ENCODE data around the gene TLK2.
"Not testable (repeated sequence)": the region's sequence is repeated elsewhere in the genome, so short reads cannot be mapped to it uniquely, and the experiment has no call there.

TLK2 gene

GRCh38 chr17:62560971-62561370, 82.3 kb downstream of the TLK2 start:
- H3K4me3 Mint-ChIP-seq, H3K9me3 Mint-ChIP-seq, H3K27me3 Mint-ChIP-seq, ATAC-seq, H3K27ac Mint-ChIP-seq, DNase-seq: not testable (repeated sequence)
- H3K36me3 Mint-ChIP-seq (ENCODE audit: low read depth) = peaks cover 40% of the 10 kb centered on the region
- H3K4me1 Mint-ChIP-seq = peaks cover 13% of the 10 kb centered on the region

GRCh38 chr17:62562656-62563055, 84.0 kb downstream of the TLK2 start:
- Mint-ChIP-seq H3K27me3 (no peaks in the 10 kb centered on the region), H3K4me3 (no peak overlapping the region), H3K4me1 (peaks cover 14% of the 10 kb centered on the region), H3K9me3 (no peaks in the 10 kb centered on the region), H3K36me3 (ENCODE audit: low read depth) (peaks cover 44% of the 10 kb centered on the region), H3K27ac (no peak overlapping the region)
- DNase-seq (no peak), ATAC-seq (no peak)

DNA sequence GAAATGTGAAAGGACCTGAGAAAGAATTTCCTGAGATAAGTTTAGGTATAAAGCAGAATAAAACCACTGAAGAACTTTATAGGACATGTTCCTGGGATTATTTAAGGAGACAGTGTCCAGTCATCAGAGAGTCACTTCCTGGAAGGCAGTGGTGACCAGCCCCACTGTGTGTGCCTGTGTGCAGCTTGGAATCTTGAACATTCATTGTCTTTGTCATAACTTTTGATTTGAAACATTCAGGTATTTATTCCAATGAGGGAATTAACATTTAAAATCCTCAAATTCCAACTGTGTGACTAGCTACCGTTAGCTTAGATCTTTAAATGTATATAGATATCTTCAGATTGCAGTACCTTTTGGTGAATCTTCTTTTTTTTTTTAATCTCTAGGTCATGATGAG, 87.2 kb downstream of the TLK2 start:
- no peak overlapping the region for H3K4me3 Mint-ChIP-seq
- DNase-seq = no peak
- H3K27me3 Mint-ChIP-seq = no peaks in the 10 kb centered on the region
- H3K4me1 Mint-ChIP-seq = peaks cover 14% of the 10 kb centered on the region
- ATAC-seq = no peak
- H3K36me3 Mint-ChIP-seq (ENCODE audit: low read depth) = peaks cover 36% of the 10 kb centered on the region
- H3K27ac Mint-ChIP-seq = no peak overlapping the region
- H3K9me3 Mint-ChIP-seq = no peaks in the 10 kb centered on the region

GRCh38 chr17:62566996-62567578, 88.5 kb downstream of the TLK2 start:
- Mint-ChIP-seq H3K27ac (no peak overlapping the region), H3K4me3 (no peak overlapping the region), H3K4me1 (peaks cover 14% of the 10 kb centered on the region), H3K36me3 (ENCODE audit: low read depth) (peaks cover 33% of the 10 kb centered on the region), H3K9me3 (no peaks in the 10 kb centered on the region), H3K27me3 (no peaks in the 10 kb centered on the region)
- DNase-seq (no peak), ATAC-seq (no peak)

DNA sequence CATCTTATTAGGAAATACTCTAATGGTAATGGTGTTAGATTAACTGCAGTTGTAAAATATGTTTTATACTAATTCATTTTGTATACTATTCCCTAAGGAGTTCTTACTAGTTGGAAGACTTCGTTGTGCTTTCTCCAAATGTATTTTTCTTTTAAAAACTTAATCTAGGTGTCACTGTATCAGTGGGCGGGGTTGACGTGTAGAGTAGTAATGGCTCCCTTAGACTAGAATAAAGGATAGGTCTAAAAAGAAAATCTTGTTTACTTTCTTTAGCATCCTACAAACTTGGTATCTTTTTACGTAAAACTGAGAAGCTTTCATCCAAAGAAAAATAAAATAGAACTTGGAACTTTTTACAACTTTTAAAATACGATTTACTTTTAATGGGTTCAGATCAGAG, 93.9 kb downstream of the TLK2 start:
- Mint-ChIP-seq H3K9me3 (no peaks in the 10 kb centered on the region), H3K27me3 (no peaks in the 10 kb centered on the region), H3K4me3 (no peak overlapping the region), H3K27ac (peak overlapping the region; percentile 76), H3K4me1 (peaks cover 9% of the 10 kb centered on the region), H3K36me3 (ENCODE audit: low read depth) (peaks cover 17% of the 10 kb centered on the region)
- DNase-seq (no peak), ATAC-seq (no peak)

GRCh38 chr17:62572888-62573401, 94.3 kb downstream of the TLK2 start:
- peaks cover 19% of the 10 kb centered on the region for H3K36me3 Mint-ChIP-seq (ENCODE audit: low read depth)
- peaks cover 9% of the 10 kb centered on the region for H3K4me1 Mint-ChIP-seq
- H3K27me3 Mint-ChIP-seq = no peaks in the 10 kb centered on the region
- H3K9me3 Mint-ChIP-seq = no peaks in the 10 kb centered on the region
- no peak overlapping the region for H3K4me3 Mint-ChIP-seq
- peak overlapping the region; percentile 76 for H3K27ac Mint-ChIP-seq
- no peak for ATAC-seq
- DNase-seq = no peak

DNA sequence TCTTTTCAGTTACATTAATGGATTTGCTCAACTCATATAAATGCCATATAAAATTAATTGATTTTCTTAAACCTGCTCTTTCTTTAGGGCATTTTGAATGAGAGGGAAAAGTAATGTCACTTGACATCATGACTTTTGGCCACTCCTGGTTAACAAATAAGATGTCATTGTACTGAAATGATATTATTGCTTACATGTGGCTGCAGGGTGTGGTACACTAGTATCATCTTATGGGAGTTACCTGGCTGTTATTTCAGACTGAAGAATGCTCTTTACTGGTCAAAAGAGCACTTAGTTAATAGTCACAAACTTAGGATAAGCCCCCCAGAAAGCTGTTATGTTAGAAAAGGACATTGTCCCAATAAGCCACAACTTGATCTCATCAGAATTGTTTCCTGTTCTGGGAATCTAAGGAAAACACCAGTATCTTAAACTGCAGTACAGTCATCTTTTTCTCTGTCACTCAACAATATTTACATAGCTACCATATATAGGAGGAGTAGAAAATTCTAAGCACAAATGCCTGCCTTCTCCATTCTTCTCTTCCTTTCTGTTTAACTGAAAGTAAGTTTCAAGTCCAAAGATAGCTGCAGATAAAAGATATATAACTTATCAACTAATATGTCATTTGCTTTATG, 95.0 kb downstream of the TLK2 start:
- DNase-seq (no peak), ATAC-seq (no peak)
- Mint-ChIP-seq H3K4me1 (peaks cover 13% of the 10 kb centered on the region), H3K27ac (peak overlapping the region; percentile 76), H3K36me3 (ENCODE audit: low read depth) (peaks cover 22% of the 10 kb centered on the region), H3K9me3 (no peaks in the 10 kb centered on the region), H3K27me3 (no peaks in the 10 kb centered on the region), H3K4me3 (no peak overlapping the region)

DNA sequence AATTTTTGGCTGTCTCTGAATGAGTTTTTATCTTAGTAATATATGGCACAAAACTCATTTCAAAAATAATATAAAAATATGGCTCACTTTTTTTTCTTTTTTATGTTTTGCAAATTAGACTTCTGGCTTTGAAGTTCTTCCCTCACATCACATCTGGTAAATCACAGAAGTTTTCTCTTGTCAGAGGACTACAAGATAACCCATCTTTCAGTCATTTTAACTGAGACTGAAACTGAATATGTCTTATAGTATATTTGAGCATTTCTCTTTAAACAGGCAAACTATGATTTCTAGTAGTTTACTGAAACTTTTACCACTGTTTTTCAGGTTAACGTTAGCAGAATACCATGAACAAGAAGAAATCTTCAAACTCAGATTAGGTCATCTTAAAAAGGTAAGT, 97.8 kb downstream of the TLK2 start:
- ATAC-seq = no peak
- no peaks in the 10 kb centered on the region for H3K27me3 Mint-ChIP-seq
- no peaks in the 10 kb centered on the region for H3K9me3 Mint-ChIP-seq
- peaks cover 23% of the 10 kb centered on the region for H3K4me1 Mint-ChIP-seq
- DNase-seq = no peak
- no peak overlapping the region for H3K4me3 Mint-ChIP-seq
- H3K36me3 Mint-ChIP-seq (ENCODE audit: low read depth) = peaks cover 40% of the 10 kb centered on the region
- no peak overlapping the region for H3K27ac Mint-ChIP-seq

GRCh38 chr17:62578757-62579487, 100.3 kb downstream of the TLK2 start:
- Mint-ChIP-seq H3K27me3 (no peaks in the 10 kb centered on the region), H3K4me1 (peaks cover 22% of the 10 kb centered on the region), H3K4me3 (peak overlapping the region; percentile 6), H3K9me3 (no peaks in the 10 kb centered on the region), H3K36me3 (ENCODE audit: low read depth) (peaks cover 50% of the 10 kb centered on the region), H3K27ac (peak overlapping the region; percentile 61)
- ATAC-seq = peak; percentile 88
- no peak for DNase-seq

DNA sequence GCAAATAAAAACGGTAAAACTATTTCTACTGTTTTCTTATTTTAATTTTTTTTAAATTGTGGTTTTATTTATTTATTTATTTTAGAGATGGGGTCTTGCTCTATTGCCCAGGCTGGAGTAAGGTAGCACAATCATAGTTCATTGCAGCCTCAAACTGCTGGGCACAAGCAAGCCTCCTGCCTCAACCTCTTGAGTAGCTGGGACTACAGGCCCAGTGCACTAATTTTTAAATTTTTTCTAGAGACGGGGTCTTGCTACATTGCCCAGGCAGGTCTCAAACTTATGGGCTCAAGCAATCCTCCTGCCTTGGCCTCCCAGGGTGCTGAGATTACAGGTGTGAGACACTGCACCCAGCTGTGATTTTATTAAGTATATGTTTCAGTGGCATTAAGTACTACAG, 102.3 kb downstream of the TLK2 start:
- peaks cover 46% of the 10 kb centered on the region for H3K36me3 Mint-ChIP-seq (ENCODE audit: low read depth)
- DNase-seq (no peak), ATAC-seq (no peak)
- H3K27me3 Mint-ChIP-seq = no peaks in the 10 kb centered on the region
- no peaks in the 10 kb centered on the region for H3K9me3 Mint-ChIP-seq
- H3K4me3 Mint-ChIP-seq = no peak overlapping the region
- peaks cover 22% of the 10 kb centered on the region for H3K4me1 Mint-ChIP-seq
- H3K27ac Mint-ChIP-seq = no peak overlapping the region

DNA sequence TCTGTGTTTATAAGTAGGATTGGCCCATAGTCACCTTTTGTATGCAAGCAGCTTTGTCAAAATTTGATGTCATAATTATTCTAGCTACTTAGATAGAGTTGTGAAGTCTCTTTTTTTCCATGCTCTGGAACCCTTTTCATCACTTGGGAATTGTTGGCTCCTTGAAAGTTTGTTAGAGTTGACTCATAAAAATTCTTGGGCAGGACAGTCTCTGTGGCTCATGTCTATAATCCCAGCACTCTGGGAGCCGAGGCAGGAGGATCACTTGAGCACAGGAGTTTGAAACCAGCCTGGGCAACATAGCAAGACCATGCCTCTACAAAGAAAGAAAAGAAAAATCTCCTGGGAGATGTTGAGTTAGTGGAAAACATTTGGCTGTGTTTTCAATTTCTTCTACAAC, 103.1 kb downstream of the TLK2 start:
- no peaks in the 10 kb centered on the region for H3K9me3 Mint-ChIP-seq
- no peaks in the 10 kb centered on the region for H3K27me3 Mint-ChIP-seq
- H3K4me3 Mint-ChIP-seq = no peak overlapping the region
- H3K36me3 Mint-ChIP-seq (ENCODE audit: low read depth) = peaks cover 46% of the 10 kb centered on the region
- no peak for DNase-seq
- no peak for ATAC-seq
- H3K4me1 Mint-ChIP-seq = peaks cover 22% of the 10 kb centered on the region
- no peak overlapping the region for H3K27ac Mint-ChIP-seq

GRCh38 chr17:62587554-62587953, 108.9 kb downstream of the TLK2 start:
- H3K9me3 Mint-ChIP-seq = no peaks in the 10 kb centered on the region
- peaks cover 4% of the 10 kb centered on the region for H3K4me1 Mint-ChIP-seq
- no peaks in the 10 kb centered on the region for H3K27me3 Mint-ChIP-seq
- no peak overlapping the region for H3K27ac Mint-ChIP-seq
- no peak overlapping the region for H3K4me3 Mint-ChIP-seq
- DNase-seq = no peak
- H3K36me3 Mint-ChIP-seq (ENCODE audit: low read depth) = peaks cover 20% of the 10 kb centered on the region
- no peak for ATAC-seq

DNA sequence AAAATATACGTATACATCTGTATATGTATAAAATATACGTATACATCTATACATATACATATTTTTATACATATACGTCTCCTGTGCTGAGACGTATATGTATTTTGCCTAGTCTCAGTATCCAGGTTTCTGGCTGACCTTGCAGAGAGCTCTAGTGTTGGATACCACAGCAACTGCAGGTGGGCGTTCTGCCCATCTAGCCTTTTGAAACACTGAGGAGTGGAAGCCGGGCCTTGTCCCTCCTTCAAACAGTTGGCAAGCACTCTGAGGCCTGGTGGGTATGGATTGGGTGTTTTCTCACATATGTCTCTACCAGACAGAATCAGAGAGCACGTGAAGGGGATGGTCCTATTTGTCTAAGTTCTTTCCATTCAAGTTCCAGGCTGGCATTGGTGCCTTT, 109.5 kb downstream of the TLK2 start:
- Mint-ChIP-seq H3K4me1 (no peaks in the 10 kb centered on the region), H3K9me3 (no peaks in the 10 kb centered on the region), H3K4me3 (no peak overlapping the region), H3K27me3 (no peaks in the 10 kb centered on the region), H3K27ac (no peak overlapping the region), H3K36me3 (ENCODE audit: low read depth) (peaks cover 20% of the 10 kb centered on the region)
- DNase-seq = no peak
- no peak for ATAC-seq

DNA sequence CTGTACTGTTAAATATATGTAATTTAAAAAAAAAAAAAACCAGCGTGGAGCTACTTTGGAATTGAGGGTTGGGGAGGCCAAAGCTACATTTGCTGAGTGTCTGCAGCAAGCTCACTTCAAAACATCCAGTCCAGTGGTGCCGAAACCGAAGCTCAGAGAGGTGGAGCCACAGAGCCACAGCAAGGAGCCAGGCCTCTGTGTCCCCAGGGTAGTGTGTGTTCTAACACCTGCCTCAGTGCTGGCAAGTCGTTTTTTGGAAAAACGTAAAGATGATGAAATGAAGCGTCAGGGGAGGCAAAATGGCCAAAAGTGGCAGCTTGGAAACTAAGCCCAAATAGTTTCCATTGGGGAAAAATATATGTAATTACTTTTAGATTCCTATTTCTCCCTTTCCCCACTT, 112.7 kb downstream of the TLK2 start:
- Mint-ChIP-seq H3K4me1 (no peaks in the 10 kb centered on the region), H3K4me3 (no peak overlapping the region), H3K36me3 (ENCODE audit: low read depth) (peaks cover 25% of the 10 kb centered on the region), H3K27me3 (no peaks in the 10 kb centered on the region), H3K27ac (no peak overlapping the region), H3K9me3 (no peaks in the 10 kb centered on the region)
- DNase-seq (no peak), ATAC-seq (no peak)

DNA sequence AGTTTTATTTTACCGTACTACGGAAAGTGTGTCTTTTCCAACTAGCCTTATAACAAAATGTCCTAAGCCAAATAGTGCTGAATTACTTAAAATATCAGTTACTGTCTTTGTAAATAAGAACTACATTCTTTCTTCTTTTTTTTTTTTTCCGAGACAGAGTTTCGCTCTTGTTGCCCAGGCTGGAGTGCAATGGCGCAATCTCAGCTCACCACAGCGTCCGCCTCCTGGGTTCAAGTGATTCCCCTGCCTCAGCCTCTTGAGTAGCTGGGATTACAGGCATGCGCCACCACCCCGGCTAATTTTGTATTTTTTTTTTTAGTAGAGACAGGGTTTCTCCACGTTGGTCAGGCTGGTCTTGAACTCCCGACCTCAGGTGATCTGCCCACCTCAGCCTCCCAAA, 113.2 kb downstream of the TLK2 start:
- H3K36me3 Mint-ChIP-seq (ENCODE audit: low read depth) = peaks cover 30% of the 10 kb centered on the region
- H3K9me3 Mint-ChIP-seq, ATAC-seq, DNase-seq, H3K4me1 Mint-ChIP-seq, H3K4me3 Mint-ChIP-seq, H3K27ac Mint-ChIP-seq, H3K27me3 Mint-ChIP-seq: not testable (repeated sequence)
